Activated B cell treated with CpG ODN at 0.5 μM for 24 hours (primary cell): Measurements from ENCODE around the gene CLK3. TPM values are rescaled to one million over a fixed set of nuclear protein-coding genes. Genes with fewer than 3 reads are reported as not detected.

Experiments used
- ATAC-seq: fragments of 200-7000 bp; cut with Tn5 transposase; one replicate; pipeline ENCODE4 v1.10.0; 2021; ENCODE audit warnings: low read depth, mild to moderate bottlenecking, moderate library complexity
- CTCF ChIA-PET: fragments of 350-600 bp; sonication (Branson Sonifier 250); formaldehyde crosslinking; loops from one replicate; lab custom pipeline; 2021; ENCODE audit warnings: antibody characterized with exemption; lab: Charles Lee
- POLR2A ChIA-PET: fragments of 350-600 bp; sonication (Branson Sonifier 250); formaldehyde crosslinking; loops from one replicate; lab custom pipeline; 2021; ENCODE audit warnings: antibody characterized with exemption; lab: Charles Lee
- DNase-seq: peaks from one replicate; pipeline ENCODE4 v3.0.0; 2022
- H3K27ac Mint-ChIP-seq: one replicate; pipeline ENCODE4 v1.8.0; 2020; ENCODE audit warnings: mixed read lengths
- H3K27me3 Mint-ChIP-seq: one replicate; pipeline ENCODE4 v1.8.0; 2021; ENCODE audit warnings: mixed read lengths
- H3K36me3 Mint-ChIP-seq: one replicate; pipeline ENCODE4 v1.8.0; 2021; ENCODE audit warnings: low read depth, mixed read lengths
- H3K4me1 Mint-ChIP-seq: one replicate; pipeline ENCODE4 v1.8.0; 2021; ENCODE audit warnings: mixed read lengths
- H3K4me3 Mint-ChIP-seq: one replicate; pipeline ENCODE4 v1.8.0; 2020; ENCODE audit warnings: mild to moderate bottlenecking, mixed read lengths
- H3K9me3 Mint-ChIP-seq: one replicate; pipeline ENCODE4 v1.8.0; 2020; ENCODE audit warnings: mixed read lengths
- intact Hi-C: fragments of 100-400 bp; cut with micrococcal nuclease; formaldehyde crosslinking; loops from one replicate; pipeline ENCODE4 v1.15.1; 2024
- total RNA-seq: library from RNA; stranded (reverse); gene quantifications from 2 replicates; pipeline ENCODE4 v1.2.3, GENCODE V29; 2022
- TF ChIP-seq, protein P1 (sequence below): fragments of 200-600 bp; IDR thresholded peaks from one replicate; pipeline ENCODE4 v1.8.0; 2022; ENCODE audit warnings: antibody characterized with exemption, mild to moderate bottlenecking

CLK3 gene
- total RNA-seq, 1 donor from 2014 or later: 116 TPM

DNA sequence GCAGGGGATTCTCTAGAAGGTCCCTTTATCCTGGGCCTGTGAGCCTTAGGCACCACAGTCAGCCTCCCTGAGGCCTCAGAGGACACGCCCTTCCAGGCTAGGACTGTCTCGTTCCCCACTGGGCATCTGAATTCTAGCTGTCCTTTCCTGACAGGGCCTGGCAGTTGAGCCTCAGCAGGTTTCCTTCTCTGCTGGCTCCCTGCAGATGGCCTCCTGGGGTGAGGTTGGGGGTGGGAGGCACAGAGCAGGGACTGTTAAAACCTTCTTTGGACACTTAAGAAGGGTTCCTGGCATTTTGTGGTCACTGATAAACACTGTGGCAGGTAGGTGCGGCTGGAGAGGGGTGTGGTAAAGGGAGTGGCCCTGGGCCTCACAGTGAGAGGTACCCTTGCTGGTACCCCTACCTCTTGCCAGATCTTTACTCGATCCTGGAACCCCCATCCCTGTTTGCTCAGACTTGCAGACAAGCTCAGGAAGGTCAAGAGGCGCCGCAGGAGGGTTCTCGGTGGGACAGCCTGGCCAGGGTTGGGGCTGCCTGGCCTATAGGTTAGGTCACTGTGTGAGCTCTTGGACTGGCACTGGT is 8.5 kb downstream of the CLK3 start:
- CTCF ChIA-PET: interaction anchor here (0.8 to 2.1 kb wide), 4 partner anchors 8 to 146 kb away, joined by 3 to 6 read pairs (median 6); no protein-coding TSS in a partner anchor
- Mint-ChIP-seq H3K4me1 (peaks cover 60% of the 10 kb centered on the region), H3K9me3 (no peaks in the 10 kb centered on the region), H3K27me3 (no peaks in the 10 kb centered on the region), H3K36me3 (peaks cover 99% of the 10 kb centered on the region), H3K27ac (no peak overlapping the region), H3K4me3 (no peak overlapping the region)
- TF ChIP-seq, protein P1, sequence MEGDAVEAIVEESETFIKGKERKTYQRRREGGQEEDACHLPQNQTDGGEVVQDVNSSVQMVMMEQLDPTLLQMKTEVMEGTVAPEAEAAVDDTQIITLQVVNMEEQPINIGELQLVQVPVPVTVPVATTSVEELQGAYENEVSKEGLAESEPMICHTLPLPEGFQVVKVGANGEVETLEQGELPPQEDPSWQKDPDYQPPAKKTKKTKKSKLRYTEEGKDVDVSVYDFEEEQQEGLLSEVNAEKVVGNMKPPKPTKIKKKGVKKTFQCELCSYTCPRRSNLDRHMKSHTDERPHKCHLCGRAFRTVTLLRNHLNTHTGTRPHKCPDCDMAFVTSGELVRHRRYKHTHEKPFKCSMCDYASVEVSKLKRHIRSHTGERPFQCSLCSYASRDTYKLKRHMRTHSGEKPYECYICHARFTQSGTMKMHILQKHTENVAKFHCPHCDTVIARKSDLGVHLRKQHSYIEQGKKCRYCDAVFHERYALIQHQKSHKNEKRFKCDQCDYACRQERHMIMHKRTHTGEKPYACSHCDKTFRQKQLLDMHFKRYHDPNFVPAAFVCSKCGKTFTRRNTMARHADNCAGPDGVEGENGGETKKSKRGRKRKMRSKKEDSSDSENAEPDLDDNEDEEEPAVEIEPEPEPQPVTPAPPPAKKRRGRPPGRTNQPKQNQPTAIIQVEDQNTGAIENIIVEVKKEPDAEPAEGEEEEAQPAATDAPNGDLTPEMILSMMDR: no peak
- ATAC-seq: no peak
- intact Hi-C loops: no loop called here
- no peak for DNase-seq
- POLR2A ChIA-PET: no interaction called here

DNA sequence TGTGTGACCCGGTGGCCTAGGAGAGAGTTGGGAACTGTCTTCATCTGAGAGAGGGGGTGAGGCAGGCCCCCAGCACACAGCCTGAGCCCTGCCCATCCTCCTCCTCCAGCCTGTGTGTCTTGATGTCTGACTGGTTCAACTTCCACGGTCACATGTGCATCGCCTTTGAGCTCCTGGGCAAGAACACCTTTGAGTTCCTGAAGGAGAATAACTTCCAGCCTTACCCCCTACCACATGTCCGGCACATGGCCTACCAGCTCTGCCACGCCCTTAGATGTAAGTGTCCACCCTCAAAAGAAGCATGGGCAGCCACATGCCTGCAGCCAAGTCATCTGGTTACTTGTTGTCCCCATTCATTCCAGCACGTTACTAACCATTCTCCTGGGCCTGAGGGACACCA is 10.1 kb downstream of the CLK3 start:
- no peaks in the 10 kb centered on the region for H3K9me3 Mint-ChIP-seq
- DNase-seq (no peak), ATAC-seq (no peak)
- peaks cover 67% of the 10 kb centered on the region for H3K4me1 Mint-ChIP-seq
- ChIA-PET CTCF (no interaction called here), POLR2A (no interaction called here)
- TF ChIP-seq, protein P1: no peak
- no peaks in the 10 kb centered on the region for H3K27me3 Mint-ChIP-seq
- H3K36me3 Mint-ChIP-seq: peaks cover 95% of the 10 kb centered on the region
- intact Hi-C loops: no loop called here
- H3K27ac Mint-ChIP-seq: peak overlapping the region; percentile 35
- no peak overlapping the region for H3K4me3 Mint-ChIP-seq

DNA sequence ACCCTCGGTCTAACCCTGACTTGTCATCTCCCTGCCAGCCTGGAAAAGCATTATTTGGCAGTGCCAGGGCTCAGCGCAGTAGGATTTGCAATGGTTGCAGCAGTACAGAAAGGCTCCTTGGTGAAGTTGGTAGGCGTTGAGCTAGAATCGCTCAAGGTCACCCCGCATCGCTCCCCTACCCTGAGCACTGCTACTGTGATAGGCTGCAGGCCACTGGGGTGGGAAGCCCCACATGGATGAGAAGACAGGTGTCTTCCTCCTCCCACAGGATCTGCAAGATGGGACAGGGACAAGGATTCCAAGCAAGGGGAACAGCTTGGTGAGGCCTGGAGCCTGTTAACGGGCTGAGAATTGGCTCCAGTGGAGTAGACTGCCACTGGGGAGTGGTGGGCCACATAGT is 10.7 kb downstream of the CLK3 start:
- TF ChIP-seq, protein P1: no peak
- DNase-seq (no peak), ATAC-seq (no peak)
- ChIA-PET CTCF (interaction anchor here (1.2 kb wide), 1 partner anchor 255 kb away, joined by 3 read pairs; no protein-coding TSS in a partner anchor), POLR2A (interaction anchor here (1.1 to 2.5 kb wide), 2 partner anchors 10 to 162 kb away, joined by 3 to 22 read pairs; partner anchors contain the start of gene CLK3)
- no peaks in the 10 kb centered on the region for H3K27me3 Mint-ChIP-seq
- H3K9me3 Mint-ChIP-seq: no peaks in the 10 kb centered on the region
- peak overlapping the region; percentile 89 for H3K27ac Mint-ChIP-seq
- peaks cover 67% of the 10 kb centered on the region for H3K4me1 Mint-ChIP-seq
- no peak overlapping the region for H3K4me3 Mint-ChIP-seq
- intact Hi-C loops: no loop called here
- peaks cover 90% of the 10 kb centered on the region for H3K36me3 Mint-ChIP-seq

DNA sequence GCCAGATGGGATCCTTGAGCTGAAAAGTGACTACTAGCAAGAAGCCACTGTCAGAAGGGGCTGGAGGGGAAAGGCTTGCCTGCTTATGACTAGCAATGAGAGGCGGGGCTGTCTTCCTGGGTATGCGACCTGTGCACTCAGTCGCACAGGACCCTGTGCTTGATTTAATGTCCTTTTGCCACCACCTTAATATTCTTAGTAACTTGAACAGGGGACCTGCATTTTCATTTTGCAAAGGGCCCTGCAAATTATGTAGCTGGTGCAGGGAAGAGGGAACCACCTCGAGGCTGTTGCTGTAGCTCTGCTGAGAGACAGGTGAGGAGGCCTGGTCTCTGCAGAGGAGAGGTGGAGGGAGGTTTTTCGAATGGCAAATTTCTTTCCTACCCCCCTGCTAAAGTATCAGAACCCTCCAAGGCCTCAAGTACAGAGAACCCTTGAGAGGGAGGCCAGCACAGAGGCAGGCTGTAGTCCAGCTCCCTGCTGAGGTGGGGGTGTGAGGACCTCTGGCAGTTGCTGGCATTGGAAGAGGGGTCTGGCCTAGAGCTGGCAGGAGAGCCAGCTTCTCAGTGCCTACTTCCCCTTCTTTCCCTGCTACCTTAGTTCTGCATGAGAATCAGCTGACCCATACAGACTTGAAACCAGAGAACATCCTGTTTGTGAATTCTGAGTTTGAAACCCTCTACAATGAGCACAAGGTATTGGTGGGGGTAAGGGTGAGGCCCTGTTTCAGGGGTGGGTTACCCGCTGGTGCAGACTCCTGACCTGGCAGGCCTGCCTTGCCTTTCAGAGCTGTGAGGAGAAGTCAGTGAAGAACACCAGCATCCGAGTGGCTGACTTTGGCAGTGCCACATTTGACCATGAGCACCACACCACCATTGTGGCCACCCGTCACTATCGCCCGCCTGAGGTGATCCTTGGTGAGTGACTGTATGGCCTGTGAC is 11.4 kb downstream of the CLK3 start:
- peaks cover 86% of the 10 kb centered on the region for H3K36me3 Mint-ChIP-seq
- H3K4me3 Mint-ChIP-seq: peak overlapping the region; percentile 60
- H3K27me3 Mint-ChIP-seq: no peaks in the 10 kb centered on the region
- no peaks in the 10 kb centered on the region for H3K9me3 Mint-ChIP-seq
- TF ChIP-seq, protein P1: no peak
- ChIA-PET CTCF (interaction anchor here (1.0 to 2.0 kb wide), 4 partner anchors 9 to 275 kb away, joined by 3 to 6 read pairs (median 5); no protein-coding TSS in a partner anchor), POLR2A (interaction anchor here (0.6 to 2.5 kb wide), 3 partner anchors 10 to 161 kb away, joined by 3 to 22 read pairs (median 3); partner anchors contain the start of gene CLK3)
- peaks cover 71% of the 10 kb centered on the region for H3K4me1 Mint-ChIP-seq
- DNase-seq (no peak), ATAC-seq (peak; percentile 49)
- H3K27ac Mint-ChIP-seq: peak overlapping the region; percentile 89
- intact Hi-C loops: no loop called here
